CD4-positive, alpha-beta T cell treated with Interleukin-17A for 4 hours (primary cell): Measurements from ENCODE around the gene GALNT6.

ENCODE experiments used
- DNase-seq: peaks from one replicate; pipeline ENCODE4 v3.0.0-alpha.2; 2020; ENCODE audit warnings: mixed read lengths

The GALNT6 gene

DNA sequence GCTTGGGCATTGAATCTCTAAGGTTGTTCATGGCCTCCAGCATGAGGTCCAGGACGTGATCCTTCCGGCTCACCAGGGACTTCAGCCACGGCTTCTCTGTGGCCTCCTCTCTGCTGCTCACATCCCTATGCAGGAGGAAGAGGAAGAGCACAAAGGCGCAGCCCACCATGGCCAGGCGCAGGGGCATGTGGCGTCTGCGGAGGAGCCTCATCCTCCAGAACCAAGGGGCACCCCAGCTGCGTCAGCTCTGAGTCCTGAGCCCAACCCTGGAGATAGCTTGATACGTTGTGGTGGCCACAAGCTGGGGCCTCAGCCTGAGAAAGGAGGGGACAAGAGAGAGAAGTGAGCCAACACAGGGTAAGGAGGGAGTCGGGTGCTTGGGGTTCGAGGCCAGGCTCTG, 11.6 kb downstream of the GALNT6 start:
- DNase-seq = no peak

DNA sequence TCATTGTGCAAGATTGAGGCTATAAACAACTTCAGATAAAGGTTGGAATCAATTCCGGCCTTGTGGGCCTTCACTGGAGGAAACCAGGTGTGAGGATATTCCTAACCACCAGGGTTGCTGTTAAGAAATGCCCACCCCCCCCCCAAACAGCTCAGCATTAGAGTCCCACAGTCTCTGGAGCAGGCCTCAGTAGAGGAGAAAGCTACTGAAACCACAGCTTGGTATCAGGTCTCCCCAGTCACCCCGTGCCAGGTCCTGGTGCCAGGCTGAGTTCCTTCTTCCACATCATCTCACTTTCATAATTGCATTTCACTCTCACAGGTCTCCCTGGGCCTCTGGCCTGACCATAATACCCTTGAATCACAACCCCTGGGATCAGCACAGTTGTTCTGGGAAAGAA, 12.5 kb downstream of the GALNT6 start:
- no peak for DNase-seq

DNA sequence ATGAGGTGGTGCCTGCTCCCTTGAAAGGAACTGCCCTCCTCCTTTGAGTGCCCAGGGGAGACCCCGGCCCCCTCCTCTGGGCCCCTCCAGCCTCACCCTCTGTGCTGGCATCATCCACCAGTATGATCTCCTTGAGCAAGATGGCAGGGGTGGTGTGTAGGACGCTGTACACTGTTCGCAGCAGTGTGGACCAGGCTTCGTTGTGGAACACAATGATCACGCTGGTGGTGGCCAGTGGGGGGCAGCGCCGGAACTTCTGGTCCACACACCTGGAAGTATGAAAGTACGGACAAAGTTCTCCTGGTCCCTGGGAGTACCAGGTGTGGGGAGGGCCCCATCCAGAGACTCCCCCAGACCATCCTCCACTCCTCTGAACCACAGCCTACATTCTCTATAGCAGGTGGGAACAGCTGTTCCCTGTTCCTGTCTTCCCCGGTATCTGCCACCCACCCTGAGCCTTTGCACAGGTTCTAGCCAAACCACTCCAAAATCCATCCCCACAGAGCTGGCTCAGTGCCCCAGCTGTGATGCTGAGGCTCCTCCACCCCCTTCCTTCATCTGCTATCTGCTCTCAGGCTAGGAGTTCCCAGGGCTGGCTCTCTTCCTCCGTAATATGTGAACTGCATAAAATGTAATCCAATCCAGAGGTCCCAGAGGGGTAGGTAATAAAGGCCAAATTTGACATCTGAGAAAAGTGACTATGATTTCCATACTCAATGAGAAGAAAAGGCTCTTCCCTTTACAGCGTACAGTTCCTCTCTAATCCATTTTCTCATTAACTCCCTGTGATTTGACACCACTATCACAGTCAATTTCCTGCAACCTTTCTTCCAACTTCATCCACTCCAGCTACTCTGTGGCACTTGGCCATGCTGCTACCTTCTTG, 13.9 kb downstream of the GALNT6 start:
- DNase-seq = peak; percentile 16

DNA sequence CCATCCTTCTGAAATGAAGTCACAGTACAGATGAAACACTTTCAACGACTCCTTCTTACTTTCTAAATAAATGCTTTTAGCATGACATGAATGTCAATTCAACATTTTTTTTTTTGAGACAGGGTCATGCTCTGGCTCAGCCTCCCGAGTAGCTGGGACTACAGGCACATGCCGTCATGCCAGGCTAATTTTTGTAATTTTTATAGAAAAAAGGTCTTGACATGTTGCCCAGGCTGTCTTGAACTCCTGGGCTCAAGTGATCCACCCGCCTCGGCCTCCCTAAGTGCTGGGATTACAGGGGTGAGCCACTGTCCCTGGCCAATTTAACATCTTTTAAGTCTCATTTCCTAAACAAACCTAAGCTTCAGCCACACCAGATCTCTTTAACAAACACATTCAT, 16.4 kb downstream of the GALNT6 start:
- no peak for DNase-seq

DNA sequence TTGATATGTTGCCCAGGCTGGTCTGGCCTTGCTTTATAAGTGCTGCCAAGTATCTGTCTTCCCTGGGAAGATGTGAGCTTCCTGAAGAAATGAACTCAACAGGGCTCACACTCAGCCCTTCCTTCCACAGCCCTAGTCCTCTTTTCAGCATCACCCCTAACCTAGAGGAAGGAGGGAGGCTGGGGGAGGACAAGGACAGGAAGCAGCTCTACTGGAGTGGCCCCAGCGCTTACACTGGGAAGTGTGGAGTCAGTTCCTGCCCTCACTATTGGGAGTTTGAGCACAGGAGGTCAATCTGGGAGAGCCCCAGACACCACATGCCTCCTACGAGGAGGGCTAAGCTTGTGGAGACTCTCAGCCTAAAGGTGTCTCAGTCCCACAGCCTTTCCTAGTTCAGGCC, 16.8 kb downstream of the GALNT6 start:
- no peak for DNase-seq

DNA sequence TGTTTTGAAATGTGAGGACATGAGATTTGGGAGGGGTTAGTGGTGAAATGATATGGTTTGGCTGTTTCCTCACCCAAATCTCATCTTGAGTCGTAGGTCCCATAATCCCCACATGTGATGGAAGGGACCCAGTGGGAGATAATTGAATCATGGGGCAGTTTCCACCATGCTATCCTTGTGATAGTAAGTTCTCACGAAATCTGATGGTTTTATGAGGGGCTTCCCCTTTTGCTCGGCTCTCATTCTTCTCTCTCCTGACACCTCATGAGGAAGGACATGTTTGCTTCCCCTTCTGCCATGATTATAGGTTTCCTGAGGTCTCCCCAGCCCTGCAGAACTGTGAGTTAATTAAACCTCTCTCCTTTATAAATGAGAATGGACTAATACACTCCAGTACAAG, 18.0 kb downstream of the GALNT6 start:
- no peak for DNase-seq

DNA sequence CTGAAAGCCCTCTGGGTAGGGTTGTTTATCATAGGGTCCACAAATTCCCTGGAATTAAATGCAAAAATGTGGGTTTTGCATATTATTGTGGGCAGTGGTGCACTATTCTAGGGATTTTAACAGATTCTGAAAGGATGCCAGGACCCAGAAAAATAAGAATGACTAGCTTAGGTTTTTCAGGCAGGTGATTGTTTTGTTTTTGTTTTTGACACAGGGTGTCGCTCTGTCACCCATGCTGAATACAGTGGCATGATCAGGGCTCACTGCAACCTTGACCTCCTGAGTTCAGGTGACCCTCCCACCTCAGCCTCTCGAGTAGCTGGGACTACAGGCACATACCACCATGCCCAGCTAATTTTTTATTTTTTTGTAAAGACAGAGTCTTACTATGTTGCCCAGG, 19.2 kb downstream of the GALNT6 start:
- DNase-seq = no peak

DNA sequence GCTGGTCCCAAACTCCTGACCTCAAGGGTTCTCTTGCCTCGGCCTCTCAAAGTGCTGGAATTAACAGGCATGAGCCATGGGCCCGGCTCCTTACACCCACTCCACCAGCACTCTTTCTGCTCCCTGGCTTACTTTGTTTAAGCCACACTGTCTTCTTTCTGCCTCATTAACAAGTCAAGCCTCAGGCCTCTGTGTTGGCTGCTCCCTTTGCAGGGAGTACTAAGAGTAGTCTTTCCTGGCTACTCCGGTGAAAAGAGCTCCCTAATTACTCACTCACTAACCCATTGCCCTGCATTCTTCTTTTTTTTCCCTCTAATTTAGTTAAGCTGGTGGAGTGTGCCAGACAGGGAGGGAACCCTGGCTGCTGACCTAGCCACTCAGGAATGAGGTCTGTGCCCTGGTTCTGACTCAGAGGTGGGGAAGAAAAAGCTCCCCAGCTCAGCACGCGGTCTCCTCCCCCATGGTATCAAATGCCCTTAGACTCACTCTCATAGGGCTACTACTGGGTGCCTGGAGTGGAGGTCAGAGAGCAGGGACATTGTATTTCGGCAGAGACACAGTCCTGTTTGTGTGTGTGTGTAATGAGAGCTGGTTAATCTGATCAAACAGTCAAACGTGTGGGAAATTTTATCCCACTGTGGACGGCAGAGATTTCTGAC, 19.8 kb downstream of the GALNT6 start:
- DNase-seq = no peak

DNA sequence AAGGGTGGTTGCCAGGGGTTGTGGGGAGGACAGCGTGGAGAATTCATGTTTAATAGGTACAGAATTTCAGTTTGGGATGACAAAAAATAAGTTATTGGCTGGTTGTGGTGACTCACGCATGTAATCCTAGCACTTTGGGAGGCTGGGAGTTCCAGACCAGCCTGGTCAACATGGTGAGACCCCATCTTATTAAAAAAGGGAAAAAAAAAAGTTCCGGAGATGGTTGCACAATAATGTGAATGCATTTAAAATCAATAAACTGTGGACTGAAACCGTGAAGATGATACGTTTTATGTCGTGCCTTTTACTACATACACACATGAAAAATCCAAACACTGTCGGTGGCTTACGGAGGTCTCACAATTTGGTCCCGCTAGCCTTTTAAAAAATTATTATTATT, 20.5 kb downstream of the GALNT6 start:
- no peak for DNase-seq

DNA sequence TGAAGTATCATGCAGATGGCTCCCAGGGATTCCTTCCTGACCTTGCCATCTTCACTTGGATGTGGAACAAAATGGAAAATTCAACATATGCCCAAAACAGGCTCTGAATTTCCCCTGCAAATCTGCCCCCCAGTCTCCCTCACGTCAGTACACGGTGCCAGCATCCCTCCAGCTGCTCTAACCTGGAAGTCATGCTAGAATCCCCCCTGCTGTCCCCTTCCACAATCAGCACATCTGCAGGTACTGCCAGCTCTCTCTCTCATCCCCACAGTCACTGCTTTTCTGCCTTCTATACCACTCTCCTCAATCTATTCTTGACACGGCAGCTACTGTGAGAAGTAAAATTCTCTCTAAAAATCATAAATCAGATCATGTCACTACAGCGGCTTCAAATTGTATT, 21.6 kb downstream of the GALNT6 start:
- no peak for DNase-seq

DNA sequence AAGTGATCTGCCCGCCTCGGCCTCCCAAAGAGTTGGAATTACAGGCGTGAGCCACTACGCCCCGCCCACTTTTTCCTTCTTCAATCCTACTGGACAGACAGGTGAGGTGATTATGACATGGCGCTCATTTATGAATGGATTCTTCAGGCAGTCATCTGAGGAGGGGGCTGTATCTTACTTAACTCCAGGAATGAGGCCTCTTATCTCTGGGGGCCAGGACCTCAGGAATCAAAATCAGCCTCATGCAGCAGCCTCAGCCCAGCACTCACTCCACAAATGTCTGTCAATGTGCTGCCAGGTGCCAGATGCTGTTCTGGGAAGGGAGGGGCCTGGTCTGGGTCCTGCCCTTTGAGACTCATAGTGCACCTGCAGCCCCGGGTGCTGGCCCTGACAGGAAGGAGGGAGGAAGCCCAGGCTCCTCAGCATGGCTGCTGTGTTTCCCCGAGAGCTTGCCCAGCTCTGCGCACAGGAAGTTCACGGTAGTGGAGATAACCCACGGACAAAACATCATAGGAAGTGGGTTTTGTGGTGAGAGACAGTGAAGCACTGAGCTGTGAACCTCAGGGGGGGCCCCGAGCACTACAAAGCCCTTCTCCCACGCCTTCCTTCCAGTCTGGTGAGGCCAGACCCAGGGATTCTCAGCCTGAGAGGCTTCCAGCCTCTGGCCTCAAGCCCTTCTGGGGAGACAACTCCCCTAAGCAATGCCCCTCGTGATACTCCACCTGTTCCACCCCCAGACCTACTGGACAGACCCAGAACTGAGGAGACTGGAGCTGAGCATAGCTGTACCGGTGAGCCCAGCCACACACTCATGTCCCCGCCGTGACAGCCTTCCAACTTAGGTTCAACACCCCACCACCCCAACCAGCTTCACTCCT, 22.3 kb downstream of the GALNT6 start:
- peak; percentile 87 for DNase-seq

DNA sequence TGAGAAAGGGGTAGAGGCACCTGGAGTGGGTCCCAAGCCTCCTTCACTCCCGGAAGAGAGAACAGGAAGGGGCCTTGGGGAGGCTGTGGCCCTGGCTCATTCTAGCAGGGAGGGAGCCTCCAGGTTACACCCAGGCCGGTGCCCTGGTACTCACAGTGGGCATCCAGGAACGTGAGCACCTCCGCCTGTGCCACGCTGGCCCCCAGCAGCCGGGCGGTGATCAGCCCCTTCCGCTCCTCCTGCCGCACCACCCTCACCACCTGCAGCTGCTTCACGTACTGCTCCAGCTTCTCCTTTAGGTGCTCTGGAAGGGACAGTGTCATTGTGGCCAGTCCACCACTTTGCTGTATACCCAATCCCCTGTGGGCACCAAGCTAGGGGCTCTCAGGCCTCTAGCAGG, 25.9 kb downstream of the GALNT6 start:
- DNase-seq = no peak

DNA sequence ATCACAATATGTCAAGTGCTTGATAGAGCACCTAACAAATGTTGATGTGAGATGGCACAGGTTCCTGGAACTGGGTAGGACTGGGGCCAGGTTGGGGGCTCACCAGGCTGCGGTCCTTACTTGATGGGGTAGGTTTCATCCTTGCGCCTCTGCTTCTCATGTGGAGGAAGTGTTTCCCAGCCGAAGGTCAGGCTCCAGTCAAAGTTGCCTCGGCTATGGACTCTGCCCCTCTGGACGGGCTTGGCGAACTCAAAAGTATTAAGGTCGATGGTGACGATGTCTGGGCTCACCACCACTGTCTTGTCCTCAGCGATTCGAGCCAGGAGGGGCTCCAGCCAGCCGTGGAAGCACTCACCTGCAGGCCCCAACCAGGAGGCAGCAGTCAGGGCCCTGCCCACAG, 27.2 kb downstream of the GALNT6 start:
- DNase-seq = no peak

DNA sequence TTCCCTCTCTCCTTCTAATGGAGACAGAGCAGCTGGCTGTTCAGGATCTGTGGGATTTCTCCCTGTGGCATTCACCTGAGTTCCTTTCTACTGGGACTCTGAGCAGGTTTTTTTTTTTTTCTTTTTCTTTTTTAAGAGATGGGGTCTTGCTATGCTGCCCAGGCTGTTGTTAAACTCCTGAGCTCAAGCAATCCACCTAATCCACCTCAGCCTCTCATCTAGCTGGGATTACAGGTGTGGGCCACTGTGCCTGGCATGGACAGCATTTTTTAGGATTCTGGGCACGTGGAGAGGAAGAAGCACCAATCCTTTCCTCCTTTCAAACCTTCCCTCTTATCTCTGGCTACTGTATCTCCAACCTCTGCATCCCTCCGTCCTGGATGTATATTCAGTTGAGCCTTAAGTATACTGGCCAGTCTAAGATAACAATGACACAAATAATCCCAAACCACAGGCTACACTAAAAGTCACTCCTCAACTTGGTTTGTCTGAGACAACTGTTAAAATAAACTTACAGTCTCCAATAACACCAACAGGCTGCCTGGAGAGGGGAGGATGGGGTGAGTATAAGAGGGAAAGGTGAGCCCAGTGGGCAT, 28.4 kb downstream of the GALNT6 start:
- no peak for DNase-seq

DNA sequence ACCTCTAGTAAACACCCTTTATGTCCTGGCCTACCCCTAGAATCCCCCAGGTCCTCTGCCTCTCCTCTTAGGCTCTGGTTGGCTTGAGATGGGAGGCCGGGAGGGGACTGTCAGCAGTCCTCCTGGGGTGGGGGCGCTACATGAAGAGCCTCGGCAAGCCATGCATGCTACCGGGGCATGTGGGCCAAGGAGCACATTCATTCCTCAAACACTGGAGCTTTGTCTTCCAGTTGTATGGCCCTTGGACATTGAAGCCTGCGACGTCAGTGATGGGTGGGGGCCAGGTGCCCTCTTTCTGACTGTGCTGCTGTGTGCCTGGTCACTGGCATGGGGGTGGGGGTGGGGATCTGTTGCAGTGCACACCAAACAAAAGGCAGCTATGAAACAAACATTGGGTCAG, 28.9 kb downstream of the GALNT6 start:
- DNase-seq = no peak

DNA sequence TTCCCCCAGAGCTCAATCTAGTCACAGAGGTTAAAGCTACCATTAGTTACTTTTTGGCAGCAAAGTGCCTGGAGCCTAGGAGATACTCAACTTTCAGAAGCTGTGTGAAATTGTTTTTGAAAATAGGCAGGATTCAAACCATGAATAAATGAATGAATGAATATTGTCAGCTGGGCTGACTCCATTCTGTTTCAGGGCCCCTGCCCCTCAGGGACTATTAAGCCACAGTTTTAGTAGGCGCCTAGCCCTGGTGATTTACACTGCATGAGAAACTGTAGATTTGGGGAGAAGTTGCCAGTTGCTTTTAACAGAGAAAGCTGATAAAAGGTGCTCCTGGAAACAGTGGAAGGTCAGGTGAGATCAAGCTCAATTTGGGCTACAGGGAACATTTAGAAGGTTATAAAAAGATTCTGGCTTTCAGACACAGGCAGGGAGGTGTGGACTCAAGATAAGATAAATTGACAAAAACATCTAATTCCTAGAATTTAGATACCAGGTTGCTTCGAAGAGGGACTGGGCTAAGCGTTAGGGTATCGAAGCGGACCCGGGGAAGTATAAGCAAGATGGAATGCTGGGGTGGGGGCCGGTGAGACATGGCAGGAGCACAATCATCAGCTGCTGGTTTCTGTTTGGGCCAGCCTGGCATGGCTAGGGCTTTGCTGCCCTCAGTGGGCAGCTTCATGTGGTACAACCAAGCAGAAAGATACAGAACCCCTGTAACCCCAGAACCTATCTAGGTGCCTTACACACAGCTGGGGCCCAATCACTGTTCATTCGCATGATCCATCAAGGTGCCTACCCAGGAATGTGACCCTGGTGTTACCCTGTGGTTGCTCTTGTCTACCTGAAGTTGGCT, 29.8 kb downstream of the GALNT6 start:
- no peak for DNase-seq

DNA sequence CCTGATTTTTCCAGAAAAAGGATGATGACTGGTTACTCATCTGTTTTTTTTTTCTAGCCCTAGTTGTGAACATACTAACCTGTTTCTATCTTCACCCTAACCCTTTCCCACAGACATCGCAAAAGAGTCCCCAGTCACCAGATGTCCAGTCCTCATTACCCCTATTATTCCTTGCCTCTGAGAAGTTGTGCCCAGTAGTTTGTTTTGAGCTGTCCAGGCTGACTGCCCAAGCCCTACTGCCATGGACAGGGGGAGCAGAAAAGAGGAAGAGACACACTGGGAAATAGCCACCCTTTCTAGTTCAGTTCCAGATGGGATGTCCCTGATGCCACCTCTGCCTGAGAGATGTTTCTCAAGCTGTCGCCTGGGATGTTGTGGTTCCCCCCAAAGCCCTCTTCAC, 30.9 kb downstream of the GALNT6 start:
- no peak for DNase-seq

DNA sequence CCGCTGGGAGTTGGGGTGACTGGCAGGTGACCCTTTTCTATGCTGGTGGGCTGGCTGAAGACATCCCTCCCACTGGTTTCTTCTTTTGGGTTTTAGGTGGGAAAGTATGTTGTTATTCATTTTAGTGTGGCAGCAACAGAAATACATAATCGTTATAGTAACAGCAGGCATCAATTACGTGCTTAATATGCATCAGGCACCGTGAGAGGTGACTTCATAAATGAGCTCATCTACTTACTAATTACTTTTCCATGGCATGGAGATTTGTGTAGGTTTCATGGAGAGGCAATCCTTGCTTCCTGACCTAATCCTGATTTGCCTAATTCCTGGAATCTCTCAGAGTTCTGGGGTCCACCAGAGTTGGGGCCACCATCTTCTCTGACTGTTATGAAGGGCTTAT, 31.4 kb downstream of the GALNT6 start:
- no peak for DNase-seq

DNA sequence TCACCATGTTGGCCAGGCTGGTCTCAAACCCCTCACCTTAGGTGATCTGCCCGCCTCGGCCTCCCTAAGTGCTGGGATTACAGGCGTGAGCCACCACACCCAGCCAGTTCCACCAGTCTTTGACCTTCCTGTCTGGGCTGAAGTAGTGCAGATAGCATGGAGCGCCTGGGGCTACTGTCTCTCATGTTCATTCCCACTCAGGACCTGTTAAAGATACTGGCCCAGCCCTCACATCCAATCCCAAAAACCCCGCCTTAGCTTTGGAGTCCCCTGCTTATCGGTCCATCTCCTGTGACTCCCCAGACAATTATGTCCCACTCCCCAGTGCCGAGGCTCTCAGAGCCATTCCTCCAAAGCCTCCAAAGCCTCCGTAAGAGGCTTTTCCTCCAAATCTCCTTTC, 32.7 kb downstream of the GALNT6 start:
- no peak for DNase-seq

DNA sequence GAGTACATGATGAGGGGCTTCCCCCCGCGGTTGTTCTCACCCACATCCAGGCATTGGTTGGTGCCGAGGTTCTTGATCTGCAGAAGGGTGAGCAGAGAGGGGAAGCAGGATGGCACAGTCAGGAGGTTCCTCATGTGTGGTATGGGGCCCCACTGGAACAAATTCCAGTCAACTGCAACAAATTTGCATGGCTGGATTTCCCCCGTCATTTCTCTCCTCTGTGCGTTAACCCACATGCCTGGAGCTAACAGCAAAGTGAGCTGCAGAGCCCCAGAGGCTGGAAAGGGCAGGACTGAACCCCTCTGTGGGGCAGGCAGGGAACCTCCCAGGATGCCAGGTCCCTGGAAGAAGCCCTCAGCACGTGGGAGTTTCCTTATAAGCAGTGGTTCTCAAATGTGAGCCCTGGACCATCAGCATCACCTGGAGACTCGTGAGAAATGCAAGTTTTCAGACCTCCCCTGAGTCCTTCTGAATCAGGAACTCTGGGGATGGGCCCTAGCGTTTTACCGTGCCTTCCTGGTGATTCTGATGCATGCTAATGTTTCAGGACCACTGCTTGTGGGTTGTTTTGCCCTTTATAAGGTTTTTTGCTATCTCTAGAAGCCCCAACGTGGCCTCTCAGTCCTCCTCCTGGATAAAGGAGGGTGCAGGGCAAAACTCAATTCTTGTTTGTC, 33.7 kb downstream of the GALNT6 start:
- DNase-seq = no peak

DNA sequence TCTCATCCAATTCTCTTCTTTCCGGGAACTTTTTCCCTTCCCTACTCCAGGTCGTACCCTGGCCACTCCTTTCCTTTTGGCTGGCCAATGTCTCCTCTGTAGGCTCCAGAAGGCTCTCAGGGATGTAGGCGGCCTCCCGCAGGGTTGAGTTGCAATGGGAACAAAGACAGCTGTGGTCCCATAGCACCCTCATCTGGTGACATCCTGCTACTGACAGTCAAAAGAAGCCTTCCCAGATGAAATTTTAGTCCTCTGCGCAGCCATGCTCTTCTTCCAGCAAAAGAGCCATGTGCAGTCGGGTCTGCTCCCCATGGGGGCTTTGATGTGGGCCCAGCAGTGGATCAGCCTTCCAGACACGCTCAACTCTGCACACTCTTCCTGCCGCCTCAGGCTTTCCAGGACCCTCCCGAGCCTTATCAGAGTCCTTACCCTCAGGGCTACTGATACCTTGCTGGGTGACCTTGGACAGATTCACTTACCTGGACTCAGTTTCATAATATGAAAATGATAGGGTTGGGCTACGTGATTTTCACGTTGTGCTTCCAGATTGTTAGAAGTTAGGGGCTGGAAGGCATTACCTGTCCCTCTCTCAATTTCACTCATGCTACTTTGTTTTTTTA, 39.2 kb downstream of the GALNT6 start:
- peak; percentile 62 for DNase-seq
